ENCODE data around the gene TMEM91.
"Not testable (repeated sequence)": the region's sequence is repeated elsewhere in the genome, so short reads cannot be mapped to it uniquely, and the experiment has no call there.

TMEM91 gene

GRCh38 chr19:41334793-41335192, 41.5 kb upstream of the TMEM91 start:
- Histone ChIP-seq H3K4me1 (ENCODE audit: control insufficient read depth in 1 of 2, insufficient read depth in 2 of 2, low read length in 2 of 2) (peaks cover 0 to 3% of the 10 kb centered on the region in 2 donors), H3K27ac (ENCODE audit: low read depth, low read length) (no peak overlapping the region), H3K9ac (ENCODE audit: low read depth in 1 of 2, low read length in 2 of 2) (no peak overlapping the region)

GRCh38 chr19:41335467-41335866, 40.9 kb upstream of the TMEM91 start:
- Histone ChIP-seq H3K4me1 (ENCODE audit: control insufficient read depth in 1 of 2, insufficient read depth in 2 of 2, low read length in 2 of 2) (peaks cover 0 to 1% of the 10 kb centered on the region in 2 donors), H3K27ac (ENCODE audit: low read depth, low read length) (no peak overlapping the region), H3K9ac (ENCODE audit: low read depth in 1 of 2, low read length in 2 of 2) (no peak overlapping the region), H3K36me3 (ENCODE audit: control insufficient read depth in 1 of 2, insufficient read depth in 2 of 2, low read length in 2 of 2) (peaks cover 4 to 11% of the 10 kb centered on the region in 2 donors), H3K4me3 (ENCODE audit: low read depth in 1 of 2, low read length in 2 of 2) (no peak overlapping the region), H3K9me3 (ENCODE audit: control insufficient read depth in 1 of 2, low read length in 2 of 2) (no peaks in the 10 kb centered on the region), H3K27me3 (ENCODE audit: control insufficient read depth in 1 of 2, insufficient read depth in 2 of 2, low read length in 2 of 2) (peaks cover 0 to 2% of the 10 kb centered on the region in 2 donors)

More at GRCh38 chr19:41334793-41335192, 41.5 kb upstream of the TMEM91 start:
- Histone ChIP-seq H3K4me3 (ENCODE audit: low read depth in 1 of 2, low read length in 2 of 2) (no peak overlapping the region), H3K27me3 (ENCODE audit: control insufficient read depth in 1 of 2, insufficient read depth in 2 of 2, low read length in 2 of 2) (peaks cover 0 to 4% of the 10 kb centered on the region in 2 donors), H3K36me3 (ENCODE audit: control insufficient read depth in 1 of 2, insufficient read depth in 2 of 2, low read length in 2 of 2) (peaks cover 4 to 14% of the 10 kb centered on the region in 2 donors), H3K9me3 (ENCODE audit: control insufficient read depth in 1 of 2, low read length in 2 of 2) (no peaks in the 10 kb centered on the region)

GRCh38 chr19:41339936-41340335, 36.4 kb upstream of the TMEM91 start:
- H3K9me3 ChIP-seq (ENCODE audit: control insufficient read depth in 1 of 2, low read length in 2 of 2): no peaks in the 10 kb centered on the region
- no peak overlapping the region for H3K9ac ChIP-seq (ENCODE audit: low read depth in 1 of 2, low read length in 2 of 2)
- no peak overlapping the region for H3K27ac ChIP-seq (ENCODE audit: low read depth, low read length)
- peaks cover 0 to 4% of the 10 kb centered on the region in 2 donors for H3K4me1 ChIP-seq (ENCODE audit: control insufficient read depth in 1 of 2, insufficient read depth in 2 of 2, low read length in 2 of 2)
- peaks cover 3 to 22% of the 10 kb centered on the region in 2 donors for H3K36me3 ChIP-seq (ENCODE audit: control insufficient read depth in 1 of 2, insufficient read depth in 2 of 2, low read length in 2 of 2)
- no peak overlapping the region for H3K4me3 ChIP-seq (ENCODE audit: low read depth in 1 of 2, low read length in 2 of 2)
- no peaks in the 10 kb centered on the region for H3K27me3 ChIP-seq (ENCODE audit: control insufficient read depth in 1 of 2, insufficient read depth in 2 of 2, low read length in 2 of 2)

- no peaks in the 10 kb centered on the region for H3K27me3 ChIP-seq (ENCODE audit: control insufficient read depth in 1 of 2, insufficient read depth in 2 of 2, low read length in 2 of 2)
- no peak overlapping the region for H3K9ac ChIP-seq (ENCODE audit: low read depth in 1 of 2, low read length in 2 of 2)
- peaks cover 0 to 4% of the 10 kb centered on the region in 2 donors for H3K4me1 ChIP-seq (ENCODE audit: control insufficient read depth in 1 of 2, insufficient read depth in 2 of 2, low read length in 2 of 2)
- H3K27ac ChIP-seq (ENCODE audit: low read depth, low read length): no peak overlapping the region
- H3K4me3 ChIP-seq (ENCODE audit: low read depth in 1 of 2, low read length in 2 of 2): no peak overlapping the region
- H3K36me3 ChIP-seq (ENCODE audit: control insufficient read depth in 1 of 2, insufficient read depth in 2 of 2, low read length in 2 of 2): peaks cover 3 to 24% of the 10 kb centered on the region in 2 donors
- H3K9me3 ChIP-seq (ENCODE audit: control insufficient read depth in 1 of 2, low read length in 2 of 2): no peaks in the 10 kb centered on the region
Measured at GRCh38 chr19:41341669-41342490, 34.5 kb upstream of the TMEM91 start.

GRCh38 chr19:41344162-41344561, 32.2 kb upstream of the TMEM91 start:
- Histone ChIP-seq H3K36me3 (ENCODE audit: control insufficient read depth in 1 of 2, insufficient read depth in 2 of 2, low read length in 2 of 2) (peaks cover 3 to 25% of the 10 kb centered on the region in 2 donors), H3K9ac (ENCODE audit: low read depth in 1 of 2, low read length in 2 of 2) (no peak overlapping the region)

GRCh38 chr19:41346916-41347315, 29.4 kb upstream of the TMEM91 start:
- H3K9me3 ChIP-seq (ENCODE audit: control insufficient read depth in 1 of 2, low read length in 2 of 2); H3K27ac ChIP-seq (ENCODE audit: low read depth, low read length); H3K4me3 ChIP-seq (ENCODE audit: low read depth in 1 of 2, low read length in 2 of 2); H3K9ac ChIP-seq (ENCODE audit: low read depth in 1 of 2, low read length in 2 of 2): not testable (repeated sequence)
- peaks cover 8 to 29% of the 10 kb centered on the region in 2 donors for H3K4me1 ChIP-seq (ENCODE audit: control insufficient read depth in 1 of 2, insufficient read depth in 2 of 2, low read length in 2 of 2)
- H3K36me3 ChIP-seq (ENCODE audit: control insufficient read depth in 1 of 2, insufficient read depth in 2 of 2, low read length in 2 of 2): peaks cover 0 to 22% of the 10 kb centered on the region in 2 donors
- peaks cover 4 to 16% of the 10 kb centered on the region in 2 donors for H3K27me3 ChIP-seq (ENCODE audit: control insufficient read depth in 1 of 2, insufficient read depth in 2 of 2, low read length in 2 of 2)

More at GRCh38 chr19:41344162-41344561, 32.2 kb upstream of the TMEM91 start:
- no peaks in the 10 kb centered on the region for H3K27me3 ChIP-seq (ENCODE audit: control insufficient read depth in 1 of 2, insufficient read depth in 2 of 2, low read length in 2 of 2)
- no peaks in the 10 kb centered on the region for H3K9me3 ChIP-seq (ENCODE audit: control insufficient read depth in 1 of 2, low read length in 2 of 2)
- peaks cover 4 to 6% of the 10 kb centered on the region in 2 donors for H3K4me1 ChIP-seq (ENCODE audit: control insufficient read depth in 1 of 2, insufficient read depth in 2 of 2, low read length in 2 of 2)
- no peak overlapping the region for H3K4me3 ChIP-seq (ENCODE audit: low read depth in 1 of 2, low read length in 2 of 2)
- no peak overlapping the region for H3K27ac ChIP-seq (ENCODE audit: low read depth, low read length)

GRCh38 chr19:41350735-41351338, 25.5 kb upstream of the TMEM91 start:
- Histone ChIP-seq H3K27me3 (ENCODE audit: control insufficient read depth in 1 of 2, insufficient read depth in 2 of 2, low read length in 2 of 2) (peaks cover 4 to 25% of the 10 kb centered on the region in 2 donors), H3K36me3 (ENCODE audit: control insufficient read depth in 1 of 2, insufficient read depth in 2 of 2, low read length in 2 of 2) (peaks cover 0 to 4% of the 10 kb centered on the region in 2 donors), H3K9me3 (ENCODE audit: control insufficient read depth in 1 of 2, low read length in 2 of 2) (no peaks in the 10 kb centered on the region), H3K27ac (ENCODE audit: low read depth, low read length) (peak overlapping the region; percentile 41), H3K9ac (ENCODE audit: low read depth in 1 of 2, low read length in 2 of 2) (peak overlapping the region; percentile 61 to 74), H3K4me1 (ENCODE audit: control insufficient read depth in 1 of 2, insufficient read depth in 2 of 2, low read length in 2 of 2) (peaks cover 7 to 45% of the 10 kb centered on the region in 2 donors), H3K4me3 (ENCODE audit: low read depth in 1 of 2, low read length in 2 of 2) (peak overlapping the region; percentile 69 to 84)

- Histone ChIP-seq H3K27ac (ENCODE audit: low read depth, low read length) (peak overlapping the region; percentile 41), H3K4me3 (ENCODE audit: low read depth in 1 of 2, low read length in 2 of 2) (peak overlapping the region; percentile 69 to 84), H3K27me3 (ENCODE audit: control insufficient read depth in 1 of 2, insufficient read depth in 2 of 2, low read length in 2 of 2) (peaks cover 4 to 25% of the 10 kb centered on the region in 2 donors), H3K4me1 (ENCODE audit: control insufficient read depth in 1 of 2, insufficient read depth in 2 of 2, low read length in 2 of 2) (peaks cover 7 to 45% of the 10 kb centered on the region in 2 donors), H3K9ac (ENCODE audit: low read depth in 1 of 2, low read length in 2 of 2) (peak overlapping the region; percentile 61 to 74), H3K9me3 (ENCODE audit: control insufficient read depth in 1 of 2, low read length in 2 of 2) (no peaks in the 10 kb centered on the region), H3K36me3 (ENCODE audit: control insufficient read depth in 1 of 2, insufficient read depth in 2 of 2, low read length in 2 of 2) (peaks cover 0 to 4% of the 10 kb centered on the region in 2 donors)
Measured at GRCh38 chr19:41351339-41352245, 24.7 kb upstream of the TMEM91 start.

- H3K9ac ChIP-seq (ENCODE audit: low read depth in 1 of 2, low read length in 2 of 2): peak overlapping the region; percentile 61 to 74
- no peak overlapping the region for H3K27ac ChIP-seq (ENCODE audit: low read depth, low read length)
- H3K4me3 ChIP-seq (ENCODE audit: low read depth in 1 of 2, low read length in 2 of 2): peak overlapping the region; percentile 69 to 84
- peaks cover 7 to 45% of the 10 kb centered on the region in 2 donors for H3K4me1 ChIP-seq (ENCODE audit: control insufficient read depth in 1 of 2, insufficient read depth in 2 of 2, low read length in 2 of 2)
- peaks cover 0 to 4% of the 10 kb centered on the region in 2 donors for H3K36me3 ChIP-seq (ENCODE audit: control insufficient read depth in 1 of 2, insufficient read depth in 2 of 2, low read length in 2 of 2)
- H3K9me3 ChIP-seq (ENCODE audit: control insufficient read depth in 1 of 2, low read length in 2 of 2): no peaks in the 10 kb centered on the region
- H3K27me3 ChIP-seq (ENCODE audit: control insufficient read depth in 1 of 2, insufficient read depth in 2 of 2, low read length in 2 of 2): peaks cover 4 to 25% of the 10 kb centered on the region in 2 donors
Measured at GRCh38 chr19:41352279-41352608, 24.1 kb upstream of the TMEM91 start.
